H7 (cell line): ENCODE data around the gene ZNF10. TPM values are rescaled to one million over a fixed set of nuclear protein-coding genes. Genes with fewer than 3 reads are reported as not detected.

Experiments
- total RNA-seq: library from RNA; depleted of rRNA; stranded (reverse); fragments of >200 nt; shearing (Covaris generic); gene quantifications from 2 replicates; pipeline ENCODE4 v1.2.3, GENCODE V29; 2014; rRNA removed

ZNF10 gene
- total RNA-seq, 1 experiment from 2014 or later: 2.2 TPM

Other genes with a start within 250 kb of the ZNF10 start
- gene CHFR, start 243.0 kb upstream of the ZNF10 start, total RNA-seq: 63.4 and 68.6 TPM in 2 replicates
- 5.5 and 11.0 TPM in 2 replicates for gene ZNF605, start 174.3 kb upstream of the ZNF10 start, total RNA-seq
- 6.3 and 10.1 TPM in 2 replicates for gene ZNF26, start 144.3 kb upstream of the ZNF10 start, total RNA-seq
- 12.1 and 14.6 TPM in 2 replicates for gene ZNF84, start 93.1 kb upstream of the ZNF10 start, total RNA-seq
- 13.4 and 15.1 TPM in 2 replicates for gene ZNF140, start 49.7 kb upstream of the ZNF10 start, total RNA-seq
- gene ZNF891, start 353 bp upstream of the ZNF10 start, total RNA-seq: 0.55 and 0.96 TPM in 2 replicates
- gene ZNF268, start 50.9 kb downstream of the ZNF10 start, total RNA-seq: 16.4 and 21.7 TPM in 2 replicates
- gene ANHX, start 105.2 kb downstream of the ZNF10 start, total RNA-seq: not detected in 2 replicates